NCI-H510A treated with DMSO at 0.1 percent for 48 hours (cell line): Measurements from ENCODE around the gene ZDHHC1.
A peak's percentile ranks its signal among the peaks of the same experiment; 100 is the strongest.
"Not testable (repeated sequence)": the region's sequence is repeated elsewhere in the genome, so short reads cannot be mapped to it uniquely, and the experiment has no call there.

Experiments used
- DNase-seq: peaks from one replicate; lab custom pipeline; 2025; lab: John Stamatoyannopoulos, UW

Gene ZDHHC1

DNA sequence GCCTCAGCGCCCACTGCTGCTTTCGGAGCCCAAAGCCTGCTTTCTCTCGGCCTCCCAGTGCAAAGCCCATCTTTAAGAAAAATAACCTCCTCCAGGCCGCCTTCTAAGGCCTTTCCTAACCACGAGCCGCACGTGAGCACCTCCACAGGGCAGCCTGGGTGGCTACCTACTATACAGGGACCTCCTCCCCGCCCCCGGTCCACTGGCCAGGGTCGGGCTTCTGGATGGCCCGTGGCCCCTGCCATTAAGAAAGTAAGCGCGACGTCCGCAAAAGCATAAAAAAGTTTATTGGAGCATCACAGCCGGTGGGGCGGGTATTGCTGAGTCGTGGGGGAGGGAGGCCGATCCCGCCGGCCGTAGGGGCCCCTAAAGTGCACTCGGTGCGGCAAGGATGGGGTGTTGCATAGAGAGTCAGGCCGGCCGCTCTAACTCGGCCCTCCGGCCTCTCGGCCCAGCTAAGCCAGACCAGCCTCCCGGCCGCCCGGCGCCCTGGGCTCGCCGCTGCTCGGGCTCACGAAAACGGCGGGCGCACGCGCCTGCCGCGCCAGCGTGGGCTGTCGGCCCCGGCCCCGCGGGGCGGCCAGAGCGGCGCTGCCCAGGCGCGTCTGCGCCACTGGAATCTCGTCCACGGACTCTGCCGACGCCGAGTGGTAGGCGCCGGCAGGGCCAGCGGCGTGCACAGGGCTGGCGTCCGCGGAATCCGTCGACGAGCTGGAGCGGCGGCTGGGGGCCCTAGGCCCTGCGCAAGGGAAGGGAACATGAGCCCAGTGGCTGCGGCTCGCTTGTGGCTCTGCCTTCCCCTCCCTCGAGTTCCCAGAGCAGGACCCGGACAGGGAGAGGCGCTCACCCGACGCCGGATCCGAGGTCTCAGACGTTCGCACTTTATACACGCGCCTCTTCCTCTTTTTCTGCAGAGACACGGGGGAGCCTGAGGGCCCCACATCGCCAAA lies 21.8 kb downstream of the ZDHHC1 start:
- no peak for DNase-seq

- no peak for DNase-seq
Observed at GRCh38 chr16:67393788-67394154, 22.5 kb downstream of the ZDHHC1 start.

GRCh38 chr16:67393111-67393787 lies 23.0 kb downstream of the ZDHHC1 start, which contains the start of gene TPPP3:
Gene TPPP3, minus strand, starts transcription at chr16:67393498. Its CDS starts 2,387 bp downstream, at chr16:67391111.
- DNase-seq, result peak; percentile 39

DNA sequence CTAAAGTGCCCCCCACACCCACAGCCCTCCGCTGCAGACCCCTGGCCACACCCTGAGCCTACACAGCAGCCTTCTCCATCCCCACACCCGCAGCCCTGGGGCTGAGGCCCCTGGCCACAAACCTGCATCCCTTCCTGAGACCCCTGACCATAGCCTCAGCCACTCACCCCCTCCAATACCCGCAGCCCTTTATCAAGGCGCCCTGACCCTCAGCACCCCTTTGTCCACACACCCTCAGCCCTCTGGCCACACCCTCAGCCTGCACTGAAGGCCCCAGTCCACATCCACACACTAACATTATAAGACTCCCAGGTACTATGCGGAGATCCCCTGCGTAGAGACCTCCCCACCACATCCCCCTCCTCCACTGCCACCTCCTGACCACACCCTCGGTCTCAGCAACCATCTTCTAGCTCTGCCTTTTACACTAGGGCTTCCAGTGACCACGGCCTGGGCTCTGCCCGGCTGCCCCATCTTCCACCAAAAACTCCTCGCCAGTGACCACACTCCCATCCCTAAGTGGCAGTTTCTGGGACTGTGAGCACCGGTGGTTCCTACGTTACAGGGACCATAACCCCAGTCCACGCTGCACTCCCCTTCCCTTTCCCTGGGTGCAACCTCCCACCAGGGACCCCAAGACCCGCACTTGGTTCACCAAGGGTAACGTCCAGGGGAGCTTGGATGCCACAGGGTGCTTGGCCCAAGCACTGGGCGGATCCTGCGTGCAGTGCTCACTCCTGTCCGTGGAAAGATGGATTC lies 23.8 kb downstream of the ZDHHC1 start:
- no peak for DNase-seq

DNA sequence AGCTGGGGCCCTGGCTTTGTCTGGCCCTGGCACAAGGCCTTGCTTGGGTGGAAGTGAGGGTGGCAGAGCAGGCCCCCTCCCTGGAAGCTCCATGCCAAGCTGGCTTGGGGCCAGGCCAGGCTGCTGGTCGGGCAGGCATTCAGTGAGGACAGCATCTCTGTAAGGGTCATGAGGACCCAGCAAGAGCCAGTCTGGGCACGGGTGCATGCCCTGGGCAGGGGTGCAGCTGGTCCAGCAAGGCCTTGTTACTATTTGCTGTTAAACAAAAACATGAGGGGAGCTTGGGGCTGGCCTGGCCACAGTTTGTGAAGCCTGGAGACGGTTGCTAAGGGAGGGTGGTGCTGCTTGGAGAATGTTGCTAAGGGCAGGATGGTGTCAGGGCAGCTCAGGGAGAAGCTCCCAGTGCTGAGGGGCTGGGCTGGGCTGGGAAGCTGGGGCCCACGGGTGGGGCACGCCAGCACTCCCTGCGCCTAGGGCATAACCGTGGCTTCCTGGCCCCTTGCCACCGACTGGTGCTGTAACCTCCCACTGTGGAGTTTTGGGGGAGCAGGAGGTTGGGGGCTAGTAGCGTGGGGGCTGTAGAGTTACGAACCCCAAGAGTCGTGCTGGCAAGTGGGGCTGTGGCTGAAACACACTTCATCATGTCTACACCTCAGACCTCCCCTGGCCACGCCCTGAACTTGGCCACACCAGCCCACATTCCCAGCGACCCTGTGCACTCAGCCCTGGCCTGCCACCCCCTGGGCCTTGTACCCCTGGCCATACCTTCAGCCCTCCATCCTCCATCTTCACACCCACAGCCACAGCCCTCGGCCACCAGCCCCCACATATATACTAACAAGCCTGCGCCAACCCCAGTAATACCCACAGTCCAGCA lies 24.6 kb downstream of the ZDHHC1 start:
- DNase-seq, result no peak

DNA sequence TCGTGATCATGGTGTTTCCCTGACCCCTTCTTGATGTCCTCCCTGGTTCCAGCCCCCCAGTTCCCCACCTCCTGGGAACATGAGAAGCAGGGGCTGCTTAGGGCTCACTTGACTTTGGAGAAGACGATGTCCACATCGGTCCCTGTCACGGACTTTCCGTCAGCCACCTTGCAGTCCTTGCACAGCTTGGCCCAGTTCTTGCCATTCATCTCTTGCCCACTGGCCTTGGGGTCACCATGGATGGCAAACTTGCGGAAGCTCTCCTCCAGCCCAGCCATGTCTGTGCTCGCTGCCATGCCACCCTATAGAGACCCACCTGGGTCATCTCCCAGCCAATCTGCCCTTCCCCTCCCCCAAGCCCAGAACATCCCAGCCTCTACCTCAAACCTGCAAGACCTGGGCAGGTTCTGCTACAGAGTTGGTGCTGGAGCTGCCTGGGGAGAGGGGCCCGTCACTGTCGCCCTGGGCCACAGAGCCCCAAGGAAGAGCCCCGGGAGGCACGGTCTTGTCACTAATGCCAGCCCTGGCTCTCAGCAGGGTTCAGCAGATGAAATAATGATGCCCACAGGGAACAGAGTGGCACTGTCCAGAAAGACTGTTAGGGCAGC lies 25.4 kb downstream of the ZDHHC1 start:
- no peak for DNase-seq

- DNase-seq, result no peak
Observed at GRCh38 chr16:67389911-67390815, 26.1 kb downstream of the ZDHHC1 start.

GRCh38 chr16:67388591-67388990 lies 27.7 kb downstream of the ZDHHC1 start:
- DNase-seq, result no peak

- no peak for DNase-seq
Observed at GRCh38 chr16:67388191-67388590, 28.1 kb downstream of the ZDHHC1 start.

DNA sequence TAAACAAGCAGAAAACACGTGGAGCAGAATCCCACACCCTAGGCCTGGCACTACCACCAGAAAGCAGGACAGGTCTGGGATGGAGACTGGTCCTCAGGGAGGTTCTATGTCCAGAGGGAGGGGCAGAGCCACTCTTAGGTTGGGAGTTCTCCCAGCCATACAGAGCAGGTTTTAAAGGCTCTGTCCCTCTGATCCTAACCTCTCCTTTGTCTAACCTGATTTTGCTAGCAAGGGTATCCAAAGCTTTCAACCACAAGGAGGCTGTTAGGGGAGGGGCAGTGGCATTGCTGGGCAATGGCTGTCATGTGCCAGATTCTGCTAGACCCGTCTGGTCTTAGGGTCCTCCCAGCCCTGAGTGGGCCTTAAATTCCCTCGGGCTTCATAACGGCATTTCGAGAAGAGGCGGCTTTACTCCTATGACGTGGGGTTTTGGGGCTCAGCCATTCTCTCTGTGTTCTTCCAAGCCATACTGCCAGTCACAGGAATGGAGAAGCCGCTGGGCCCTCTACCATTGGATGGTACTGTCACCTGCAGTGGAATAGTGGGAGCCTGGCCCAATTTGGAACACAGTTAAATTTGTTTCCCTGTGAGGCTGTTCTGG lies 28.7 kb downstream of the ZDHHC1 start:
- DNase-seq, result no peak

DNA sequence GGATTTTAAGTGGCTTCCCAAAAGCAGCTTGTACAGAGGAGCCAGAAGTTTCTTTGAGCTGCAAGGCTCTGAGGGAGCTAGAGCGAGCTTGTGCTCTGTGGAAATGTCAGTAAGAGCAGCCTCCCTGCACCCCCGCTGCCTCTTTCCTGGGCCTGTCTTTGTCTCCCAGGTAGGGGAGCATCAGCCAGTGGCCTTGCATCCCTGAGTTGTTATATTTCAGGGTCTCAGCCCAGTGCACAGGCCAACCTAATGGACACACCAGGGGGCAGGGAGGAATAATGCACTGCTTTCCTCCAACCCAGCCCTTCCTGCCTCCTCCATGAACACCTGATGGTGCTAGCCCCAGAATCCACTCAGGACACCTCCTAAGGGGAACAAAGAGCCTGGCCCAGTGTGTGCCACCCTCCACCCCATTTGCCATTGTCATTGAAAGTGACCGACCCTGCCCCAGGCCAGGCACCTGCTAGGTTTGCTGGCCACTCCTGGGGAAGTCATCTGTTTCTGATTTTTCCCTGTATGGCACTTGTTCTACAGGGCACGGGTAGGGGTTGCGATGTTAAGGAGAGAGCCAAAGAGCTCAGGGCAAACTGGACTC lies 29.3 kb downstream of the ZDHHC1 start:
- no peak for DNase-seq

GRCh38 chr16:67384778-67385510 lies 31.3 kb downstream of the ZDHHC1 start:
- DNase-seq, result no peak

DNA sequence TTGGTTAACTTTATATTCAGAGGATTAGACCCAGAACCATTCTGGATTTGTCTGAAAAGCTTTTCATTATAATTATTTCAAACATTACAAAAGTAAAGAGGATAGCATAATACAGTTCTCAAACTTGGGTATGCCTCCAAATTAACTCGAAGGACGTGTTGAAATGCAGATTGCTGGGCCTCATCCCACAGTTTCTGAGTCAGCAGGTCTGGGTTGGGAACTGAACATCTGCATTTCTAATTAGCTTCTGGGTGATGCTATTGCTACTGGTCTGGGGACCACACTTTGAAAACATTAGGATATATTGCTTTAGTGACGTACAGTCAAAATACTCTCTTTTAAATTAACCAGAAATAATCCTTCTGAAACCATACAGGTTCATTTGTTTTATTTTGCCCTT lies 33.0 kb downstream of the ZDHHC1 start:
- DNase-seq, result no peak

- DNase-seq, result no peak
Observed at GRCh38 chr16:67378642-67379041, 37.6 kb downstream of the ZDHHC1 start.

DNA sequence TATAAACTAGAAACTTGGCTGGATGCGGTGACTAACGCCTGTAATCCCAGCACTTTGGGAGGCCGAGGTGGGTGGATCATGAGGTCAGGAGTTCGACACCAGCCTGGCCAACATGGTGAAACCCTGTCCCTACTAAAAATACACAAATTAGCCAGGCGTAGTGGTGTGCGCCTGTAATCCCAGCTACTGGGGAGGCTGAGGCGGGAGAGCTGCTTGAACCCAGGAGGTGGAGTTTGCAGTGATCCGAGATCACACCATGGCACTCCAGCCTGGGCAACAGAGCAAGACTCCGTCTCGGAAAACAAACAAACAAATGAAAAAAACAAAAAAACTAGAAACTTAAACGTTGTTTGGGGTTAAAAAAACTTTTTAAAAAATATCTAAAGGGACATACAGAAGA lies 40.3 kb downstream of the ZDHHC1 start:
- not testable (repeated sequence) for DNase-seq

- peak; percentile 3 for DNase-seq
Observed at GRCh38 chr16:67372664-67373063, 43.6 kb downstream of the ZDHHC1 start.

DNA sequence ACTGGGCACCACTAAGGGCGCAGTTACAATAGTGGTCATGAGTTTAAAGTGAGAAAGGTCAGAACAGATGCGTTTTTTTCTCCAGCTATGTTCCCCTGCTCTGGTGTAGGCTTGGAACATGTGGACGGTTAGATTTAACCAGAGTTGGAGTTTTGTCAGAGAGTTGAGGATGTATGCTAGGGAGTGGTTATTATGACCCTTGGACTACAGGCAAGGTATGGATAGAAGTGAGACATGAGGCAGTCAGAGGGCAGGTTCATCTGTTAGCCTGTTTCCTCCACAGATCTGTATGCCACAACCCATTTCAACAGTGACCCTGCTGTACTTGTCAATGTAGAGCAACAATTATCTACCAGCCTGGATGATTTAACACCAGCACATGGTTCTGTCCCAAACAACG lies 45.6 kb downstream of the ZDHHC1 start:
- DNase-seq, result no peak

GRCh38 chr16:67364600-67365235 lies 51.6 kb downstream of the ZDHHC1 start:
- DNase-seq, result peak; percentile 5
